Epithelial cell of esophagus (primary cell): ENCODE results near the gene MYO18A.
"Not testable (repeated sequence)": the region's sequence is repeated elsewhere in the genome, so short reads cannot be mapped to it uniquely, and the experiment has no call there.

Experiments used
- DNase-seq: peaks from one replicate; pipeline ENCODE4 v3.0.0; 2010; ENCODE audit warnings: low read depth
- H3K4me3 ChIP-seq: 2 replicates; pipeline ENCODE4 v1.5.1; 2011; ENCODE audit warnings: mild to moderate bottlenecking, low read length, control low read depth
- CTCF ChIP-seq: IDR thresholded peaks from 2 replicates; pipeline ENCODE4 v1.5.1; 2011; ENCODE audit warnings: low read depth, mild to moderate bottlenecking, low read length, control low read depth, inconsistent platforms; ENCODE audit not compliant: insufficient read depth; ENCODE audit errors: missing control alignments

MYO18A gene

GRCh38 chr17:29093090-29093871 lies 86.9 kb downstream of the MYO18A start:
- TF ChIP-seq CTCF: no peak
- H3K4me3 ChIP-seq: no peak overlapping the region
- no peak for DNase-seq

DNA sequence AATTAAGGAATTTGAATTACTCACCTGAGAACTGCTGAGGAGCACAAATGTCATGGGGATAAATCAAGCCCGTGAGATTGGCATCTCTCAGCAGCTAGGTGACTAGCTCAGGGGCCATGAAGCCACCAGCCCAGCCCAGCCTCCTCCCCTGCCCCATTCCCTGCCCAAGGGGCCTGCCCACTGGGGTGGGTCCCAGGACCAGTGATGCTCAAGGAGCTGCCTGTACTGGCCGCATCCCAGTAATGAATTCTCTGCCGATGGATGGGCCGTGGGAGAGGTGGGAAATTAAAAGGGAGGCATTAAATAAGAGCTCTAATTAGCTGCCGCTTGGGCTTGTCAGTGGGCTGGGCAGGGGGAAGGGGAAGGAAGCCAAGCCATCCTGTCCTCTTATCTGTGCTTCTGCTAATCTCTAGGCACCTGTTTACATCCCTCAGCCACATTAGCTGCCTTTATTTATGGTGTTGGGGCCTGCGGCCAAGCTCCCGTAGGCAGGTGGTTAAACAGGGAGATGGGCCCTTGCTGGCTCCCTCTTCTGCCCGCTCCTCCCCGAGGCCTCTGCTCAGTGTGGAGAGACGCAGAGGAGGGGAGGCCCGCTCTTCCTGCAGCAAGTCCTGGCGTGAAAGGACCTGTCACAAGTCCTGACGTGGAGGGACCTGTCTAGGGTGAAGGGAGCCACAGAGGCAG lies 88.5 kb downstream of the MYO18A start:
- no peak overlapping the region for H3K4me3 ChIP-seq
- no peak for TF ChIP-seq CTCF
- DNase-seq: peak; percentile 76

DNA sequence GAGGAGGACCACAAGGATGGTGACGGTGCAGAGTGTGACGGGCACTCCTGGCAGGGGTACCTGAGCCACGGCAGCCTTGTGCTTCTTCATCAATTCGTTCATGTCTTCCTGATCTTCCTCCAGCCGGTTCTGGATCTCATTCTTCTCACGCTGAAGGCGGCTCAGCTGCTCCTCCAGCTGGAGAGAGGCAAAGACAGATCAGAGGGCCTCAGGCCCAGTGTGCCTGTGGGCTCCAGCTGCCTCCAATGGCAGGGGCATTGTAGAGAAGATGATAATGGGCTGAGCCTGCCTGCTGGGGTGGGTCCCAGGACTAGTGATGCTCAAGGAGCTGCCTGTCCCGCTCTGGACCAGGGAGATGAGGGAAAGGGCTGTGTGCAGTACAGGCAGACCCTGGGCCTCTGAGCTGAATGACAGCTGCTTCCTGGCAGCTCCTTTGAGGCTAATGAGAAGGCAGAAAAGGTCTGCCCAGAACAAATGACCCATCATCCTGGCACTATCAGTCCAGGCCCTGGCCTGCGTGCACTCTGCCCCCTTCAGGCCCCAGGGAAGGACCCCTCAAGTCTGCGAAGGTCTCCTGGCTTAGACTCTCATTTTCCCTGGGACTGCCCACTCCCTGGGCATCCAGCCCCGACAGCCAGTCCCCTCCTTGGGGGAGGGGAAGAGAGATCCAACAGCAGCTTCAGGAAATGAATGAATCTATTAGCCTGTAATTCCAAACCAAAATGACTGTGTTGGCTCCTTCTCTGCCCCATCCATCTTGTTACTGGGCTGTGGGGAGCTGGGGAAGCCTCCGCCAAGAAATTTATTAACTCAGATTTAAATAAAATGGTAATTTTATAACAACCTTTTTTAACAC lies 89.2 kb downstream of the MYO18A start:
- no peak for TF ChIP-seq CTCF
- no peak overlapping the region for H3K4me3 ChIP-seq
- DNase-seq: no peak

DNA sequence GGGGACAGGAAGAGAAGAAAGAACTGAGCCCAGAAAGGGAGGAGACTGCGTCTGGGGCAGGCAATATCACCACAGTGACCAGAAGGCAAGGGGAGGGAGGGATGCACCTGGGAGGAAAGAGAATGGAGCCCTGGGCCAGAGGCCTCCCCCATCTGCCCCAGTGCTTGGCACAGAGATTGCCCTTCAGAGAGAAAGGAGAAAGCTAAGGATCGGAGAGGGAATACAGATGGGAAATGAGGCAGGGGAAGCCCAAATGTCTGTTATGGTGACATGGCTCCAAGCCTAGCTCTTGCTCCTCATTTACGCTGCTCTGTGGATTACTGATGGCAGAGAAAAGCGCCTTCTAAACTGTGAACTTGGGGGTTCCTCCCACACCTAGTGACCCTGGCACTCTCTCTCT lies 90.1 kb downstream of the MYO18A start:
- DNase-seq: no peak
- H3K4me3 ChIP-seq: no peak overlapping the region
- no peak for TF ChIP-seq CTCF

DNA sequence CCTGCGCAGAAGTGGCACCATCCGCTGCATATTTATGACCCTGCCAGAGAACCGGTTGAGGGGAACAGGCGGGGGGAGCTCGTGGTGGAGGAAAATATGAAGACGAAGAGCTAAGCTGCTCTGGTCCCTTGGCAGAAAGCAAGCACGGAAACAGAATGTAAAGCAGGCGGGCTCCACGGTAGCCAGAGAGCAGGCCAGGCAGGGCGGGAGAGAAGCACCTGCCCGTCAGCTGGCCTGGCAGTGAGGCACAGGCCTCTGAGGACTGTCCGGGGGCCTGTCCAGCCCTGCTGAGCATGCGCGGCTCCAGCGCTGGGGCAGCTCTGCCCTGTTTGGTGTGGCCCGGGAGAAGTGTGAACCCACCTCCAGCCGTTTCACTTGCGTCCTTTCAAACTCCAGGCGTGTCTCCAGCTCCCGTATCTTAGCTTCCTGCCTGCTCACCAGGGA lies 90.6 kb downstream of the MYO18A start:
- no peak for TF ChIP-seq CTCF
- DNase-seq: no peak
- H3K4me3 ChIP-seq: no peak overlapping the region

- not testable (repeated sequence) for DNase-seq, H3K4me3 ChIP-seq
These were observed 91.4 kb downstream of the MYO18A start for GRCh38 chr17:29088782-29089181.
